Neural crest cell (in vitro differentiated cells): ENCODE data around the gene MEPCE. TPM values are rescaled to one million over a fixed set of nuclear protein-coding genes. Genes with fewer than 3 reads are reported as not detected.

Source experiments
- DNase-seq: peaks from one replicate; pipeline ENCODE4 v3.0.0; 2021; ENCODE audit warnings: low read depth, mixed read lengths, low spot score
- H3K27ac Mint-ChIP-seq: one replicate; pipeline ENCODE4 v1.8.0; 2021; ENCODE audit warnings: mild to moderate bottlenecking, mixed read lengths; ENCODE audit not compliant: unreplicated experiment
- H3K27me3 Mint-ChIP-seq: 2 replicates; pipeline ENCODE4 v1.8.0; 2021; ENCODE audit warnings: low read depth, mild to moderate bottlenecking, mixed read lengths
- H3K36me3 Mint-ChIP-seq: 2 replicates; pipeline ENCODE4 v1.8.0; 2021; ENCODE audit warnings: low read depth, mild to moderate bottlenecking, mixed read lengths
- H3K4me1 Mint-ChIP-seq: 2 replicates; pipeline ENCODE4 v1.8.0; 2021; ENCODE audit warnings: mixed read lengths
- H3K4me3 Mint-ChIP-seq: one replicate; pipeline ENCODE4 v1.8.0; 2021; ENCODE audit warnings: mild to moderate bottlenecking, mixed read lengths
- H3K9me3 Mint-ChIP-seq: 2 replicates; pipeline ENCODE4 v1.8.0; 2021; ENCODE audit warnings: mixed read lengths
- CTCF ChIP-seq: fragments of 200-600 bp; sonication (generic); conservative IDR thresholded peaks from 2 replicates; pipeline ENCODE4 v1.5.0; 2021; ENCODE audit warnings: antibody characterized with exemption, mild to moderate bottlenecking
- total RNA-seq: library from RNA; stranded (reverse); gene quantifications from 2 replicates; pipeline ENCODE4 v1.2.1, GENCODE V29; 2021

MEPCE gene
- total RNA-seq, 1 donor from 2014 or later = 49.8 TPM

- Mint-ChIP-seq H3K9me3 (no peaks in the 10 kb centered on the region), H3K36me3 (no peaks in the 10 kb centered on the region)
- peak; percentile 44 for TF ChIP-seq CTCF
Observed at GRCh38 chr7:100400656-100401055, 29.0 kb upstream of the MEPCE start.

DNA sequence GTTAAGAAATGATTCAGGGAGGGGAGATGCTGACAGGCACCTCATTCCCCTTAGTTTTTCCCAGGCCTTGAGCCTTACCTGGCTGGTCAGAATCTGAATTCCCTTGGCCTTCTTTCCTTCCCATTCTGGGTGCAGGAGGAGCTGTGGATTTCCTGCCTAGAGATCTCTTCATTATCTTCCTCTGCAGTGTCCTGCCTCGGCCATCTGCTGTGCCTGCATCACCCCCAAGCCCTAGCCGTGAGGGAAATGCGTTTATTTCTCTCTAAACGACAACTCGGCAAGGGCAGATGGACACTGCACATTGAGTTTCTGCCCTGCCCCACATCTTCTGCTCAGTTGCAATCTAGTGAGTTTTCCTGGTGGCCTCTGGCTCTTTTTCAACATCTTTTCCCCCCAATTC, 27.8 kb upstream of the MEPCE start:
- H3K36me3 Mint-ChIP-seq = no peaks in the 10 kb centered on the region
- H3K27ac Mint-ChIP-seq = no peak overlapping the region
- H3K9me3 Mint-ChIP-seq = no peaks in the 10 kb centered on the region
- no peak for DNase-seq
- H3K27me3 Mint-ChIP-seq = peaks cover 31% of the 10 kb centered on the region
- no peak overlapping the region for H3K4me3 Mint-ChIP-seq
- no peaks in the 10 kb centered on the region for H3K4me1 Mint-ChIP-seq
- TF ChIP-seq CTCF = no peak

More at GRCh38 chr7:100400656-100401055, 29.0 kb upstream of the MEPCE start:
- no peak overlapping the region for H3K27ac Mint-ChIP-seq
- H3K4me1 Mint-ChIP-seq = no peaks in the 10 kb centered on the region
- DNase-seq = peak; percentile 37
- peaks cover 25% of the 10 kb centered on the region for H3K27me3 Mint-ChIP-seq
- H3K4me3 Mint-ChIP-seq = no peak overlapping the region

GRCh38 chr7:100402241-100402640, 27.4 kb upstream of the MEPCE start:
- TF ChIP-seq CTCF = no peak
- Mint-ChIP-seq H3K4me1 (no peaks in the 10 kb centered on the region), H3K4me3 (no peak overlapping the region), H3K27ac (no peak overlapping the region), H3K9me3 (no peaks in the 10 kb centered on the region), H3K36me3 (no peaks in the 10 kb centered on the region), H3K27me3 (peaks cover 31% of the 10 kb centered on the region)
- DNase-seq = no peak

- Mint-ChIP-seq H3K4me3 (no peak overlapping the region), H3K36me3 (no peaks in the 10 kb centered on the region), H3K9me3 (no peaks in the 10 kb centered on the region), H3K27me3 (peaks cover 32% of the 10 kb centered on the region), H3K4me1 (no peaks in the 10 kb centered on the region), H3K27ac (no peak overlapping the region)
- DNase-seq = no peak
- no peak for TF ChIP-seq CTCF
Observed at GRCh38 chr7:100406767-100407166, 22.9 kb upstream of the MEPCE start.

DNA sequence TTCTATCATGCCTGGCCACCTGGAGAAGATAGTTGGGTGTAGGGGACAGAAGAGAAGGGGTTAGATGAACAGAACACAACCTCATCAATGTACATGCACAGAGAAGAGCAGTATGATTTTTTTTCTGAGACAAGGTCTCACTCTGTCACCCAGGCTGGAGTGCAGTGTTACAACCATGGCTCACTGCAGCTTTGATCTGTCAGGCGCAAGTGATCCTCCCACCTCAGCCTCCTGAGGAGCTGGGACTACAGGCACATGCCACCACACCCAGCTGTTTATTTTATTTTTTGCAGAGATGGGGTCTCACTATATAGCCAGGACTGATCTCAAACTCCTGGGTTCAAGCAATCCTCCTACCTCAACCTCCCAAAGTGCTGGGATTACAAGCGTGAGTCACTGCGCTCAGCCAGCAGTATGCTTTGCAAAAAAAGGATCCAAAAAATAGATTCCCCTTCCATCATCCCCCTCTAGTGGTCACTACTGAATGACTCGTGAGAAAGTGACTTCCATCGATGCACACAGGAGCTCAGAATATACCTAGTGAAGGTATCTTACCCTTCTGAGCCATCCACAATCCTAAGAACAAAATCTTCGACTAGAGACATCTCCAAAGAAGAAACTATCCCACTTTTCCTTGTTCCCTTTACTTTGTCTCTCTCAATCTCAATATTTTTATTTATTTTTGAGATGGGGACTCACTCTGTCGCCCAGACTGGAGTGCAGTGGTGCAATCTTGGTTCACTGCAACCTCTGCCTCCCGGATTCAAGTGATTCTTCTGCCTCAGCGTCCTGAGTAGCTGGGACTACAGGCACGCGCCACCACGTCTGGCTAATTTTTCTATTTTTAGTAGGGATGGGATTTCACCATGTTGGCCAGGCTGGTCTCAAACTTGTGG, 22.1 kb upstream of the MEPCE start:
- Mint-ChIP-seq H3K4me3 (no peak overlapping the region), H3K9me3 (no peaks in the 10 kb centered on the region), H3K4me1 (no peaks in the 10 kb centered on the region), H3K27ac (no peak overlapping the region), H3K27me3 (peaks cover 31% of the 10 kb centered on the region), H3K36me3 (no peaks in the 10 kb centered on the region)
- peak; percentile 17 for DNase-seq
- peak; percentile 73 for TF ChIP-seq CTCF
